T-helper 1 cell treated with Interleukin-12 subunit alpha and Interleukin-12 subunit beta and Interleukin-4 antibody, amounts not matched to agents 30 ng/mL and 1 ng/mL, for 36 hours (primary cell): ENCODE data around the gene OR1K1. TPM values are rescaled to one million over a fixed set of nuclear protein-coding genes. Genes with fewer than 3 reads are reported as not detected.
"Not testable (repeated sequence)": the region's sequence is repeated elsewhere in the genome, so short reads cannot be mapped to it uniquely, and the experiment has no call there.

Source experiments
- intact Hi-C: fragments of 100-400 bp; cut with micrococcal nuclease; formaldehyde crosslinking; loops from one replicate; pipeline ENCODE4 v1.15.1; 2024
- total RNA-seq: library from RNA; stranded (reverse); gene quantifications from 2 replicates; pipeline ENCODE4 v1.2.3, GENCODE V29; 2022

Gene OR1K1, protein sequence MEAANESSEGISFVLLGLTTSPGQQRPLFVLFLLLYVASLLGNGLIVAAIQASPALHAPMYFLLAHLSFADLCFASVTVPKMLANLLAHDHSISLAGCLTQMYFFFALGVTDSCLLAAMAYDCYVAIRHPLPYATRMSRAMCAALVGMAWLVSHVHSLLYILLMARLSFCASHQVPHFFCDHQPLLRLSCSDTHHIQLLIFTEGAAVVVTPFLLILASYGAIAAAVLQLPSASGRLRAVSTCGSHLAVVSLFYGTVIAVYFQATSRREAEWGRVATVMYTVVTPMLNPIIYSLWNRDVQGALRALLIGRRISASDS
- not detected in 2 replicates for total RNA-seq

DNA sequence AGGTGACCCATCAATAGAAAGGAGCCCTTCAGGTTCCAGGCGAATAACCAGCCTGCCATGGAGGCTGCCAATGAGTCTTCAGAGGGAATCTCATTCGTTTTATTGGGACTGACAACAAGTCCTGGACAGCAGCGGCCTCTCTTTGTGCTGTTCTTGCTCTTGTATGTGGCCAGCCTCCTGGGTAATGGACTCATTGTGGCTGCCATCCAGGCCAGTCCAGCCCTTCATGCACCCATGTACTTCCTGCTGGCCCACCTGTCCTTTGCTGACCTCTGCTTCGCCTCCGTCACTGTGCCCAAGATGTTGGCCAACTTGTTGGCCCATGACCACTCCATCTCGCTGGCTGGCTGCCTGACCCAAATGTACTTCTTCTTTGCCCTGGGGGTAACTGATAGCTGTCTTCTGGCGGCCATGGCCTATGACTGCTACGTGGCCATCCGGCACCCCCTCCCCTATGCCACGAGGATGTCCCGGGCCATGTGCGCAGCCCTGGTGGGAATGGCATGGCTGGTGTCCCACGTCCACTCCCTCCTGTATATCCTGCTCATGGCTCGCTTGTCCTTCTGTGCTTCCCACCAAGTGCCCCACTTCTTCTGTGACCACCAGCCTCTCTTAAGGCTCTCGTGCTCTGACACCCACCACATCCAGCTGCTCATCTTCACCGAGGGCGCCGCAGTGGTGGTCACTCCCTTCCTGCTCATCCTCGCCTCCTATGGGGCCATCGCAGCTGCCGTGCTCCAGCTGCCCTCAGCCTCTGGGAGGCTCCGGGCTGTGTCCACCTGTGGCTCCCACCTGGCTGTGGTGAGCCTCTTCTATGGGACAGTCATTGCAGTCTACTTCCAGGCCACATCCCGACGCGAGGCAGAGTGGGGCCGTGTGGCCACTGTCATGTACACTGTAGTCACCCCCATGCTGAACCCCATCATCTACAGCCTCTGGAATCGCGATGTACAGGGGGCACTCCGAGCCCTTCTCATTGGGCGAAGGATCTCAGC lies at the start of gene OR1K1:
Gene OR1K1, plus strand, starts transcription at position 58 of the 995 bp plus-strand sequence. Its CDS starts 0 bp downstream, at position 58.
- intact Hi-C loops: no loop called here

DNA sequence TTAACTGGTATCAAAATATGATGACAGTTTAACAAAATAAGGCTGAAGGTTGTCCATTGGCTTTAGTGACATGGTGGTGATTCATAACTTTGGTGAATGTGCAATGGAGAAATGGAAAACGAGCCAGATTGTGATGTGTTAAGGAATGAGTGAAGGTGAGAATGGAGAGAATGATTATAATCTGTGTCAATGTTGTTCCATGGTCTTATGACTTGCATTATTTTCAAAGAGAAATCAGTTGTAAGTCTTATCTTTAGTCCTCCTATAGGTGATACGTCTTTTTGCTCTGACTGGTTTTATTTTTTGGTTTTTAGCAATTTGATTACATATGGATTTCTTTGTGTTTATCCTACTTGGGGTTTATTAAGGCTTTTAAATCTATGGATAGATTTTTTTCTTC lies 45.1 kb upstream of the OR1K1 start:
- intact Hi-C loops: no loop called here

DNA sequence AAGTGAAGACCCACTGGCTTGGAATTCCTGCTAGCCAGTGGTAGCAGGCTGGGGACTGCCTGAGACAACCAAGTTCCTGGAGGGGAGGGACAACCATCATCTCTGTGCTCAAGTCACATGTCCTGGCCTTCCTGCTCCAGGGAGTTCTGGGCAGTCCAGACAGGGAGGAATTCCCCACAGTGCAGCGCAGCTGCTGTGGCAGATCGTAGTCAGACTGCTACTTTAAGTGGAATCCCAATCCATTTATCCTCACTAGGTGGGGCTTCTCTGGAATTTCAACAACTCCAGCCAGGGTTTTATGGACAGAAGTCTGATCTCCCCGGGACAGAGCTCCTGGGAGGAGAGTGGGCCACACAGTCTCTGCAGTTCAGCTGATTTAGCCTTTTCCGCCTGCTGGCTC lies 32.1 kb upstream of the OR1K1 start:
- intact Hi-C loops: no loop called here

DNA sequence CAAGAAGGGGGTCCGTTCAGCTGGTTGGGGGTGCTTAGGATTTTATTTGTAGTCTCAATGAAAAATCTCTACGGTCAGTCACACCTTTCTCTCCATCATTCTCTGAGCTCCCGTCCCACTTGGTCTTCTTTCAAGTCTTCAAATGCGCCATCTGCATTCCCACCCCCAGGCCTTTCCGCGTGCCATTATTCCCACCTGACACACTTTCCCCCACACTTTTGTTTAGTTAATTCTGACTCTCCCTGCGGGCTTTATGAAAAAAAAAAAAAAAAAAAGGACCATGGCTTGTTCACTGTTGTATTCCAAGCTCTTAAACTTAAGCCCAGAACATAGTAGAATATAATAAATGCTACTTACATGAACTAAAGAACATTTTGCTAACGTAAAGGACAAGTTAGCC lies 22.9 kb upstream of the OR1K1 start:
- intact Hi-C loops: no loop called here

DNA sequence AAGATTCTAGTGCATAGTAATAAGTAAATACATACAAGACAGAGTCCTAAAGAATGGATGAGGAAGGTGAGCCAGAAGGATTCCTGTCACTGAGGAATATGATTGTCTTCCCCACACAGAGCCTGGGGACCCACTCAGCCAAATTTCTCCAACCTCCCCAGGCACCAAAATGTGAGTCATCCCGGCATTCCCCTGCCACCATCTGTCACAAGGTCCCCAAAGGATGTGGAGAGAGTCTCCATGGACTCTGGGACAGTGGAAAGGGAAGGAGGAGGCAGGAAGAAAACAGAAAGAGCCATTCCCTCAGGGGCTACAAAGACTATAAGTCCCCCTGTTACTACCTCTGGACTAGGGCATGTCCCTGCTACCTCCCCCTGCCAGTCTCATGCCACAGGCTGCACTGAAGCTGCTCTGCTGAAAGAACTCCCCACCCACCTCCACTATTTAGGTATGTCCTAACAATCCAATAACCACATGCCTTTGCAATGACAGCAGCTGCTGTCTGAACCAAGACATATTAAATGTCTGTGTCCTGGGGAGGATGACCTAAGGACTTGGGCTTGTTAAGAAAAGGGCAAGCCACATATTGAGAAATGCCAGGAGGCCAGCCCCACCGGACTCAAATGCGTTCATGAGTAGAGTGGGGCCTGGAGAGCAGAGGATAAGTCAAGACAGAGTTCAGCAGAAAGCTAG lies 21.8 kb upstream of the OR1K1 start:
- intact Hi-C loops: no loop called here

DNA sequence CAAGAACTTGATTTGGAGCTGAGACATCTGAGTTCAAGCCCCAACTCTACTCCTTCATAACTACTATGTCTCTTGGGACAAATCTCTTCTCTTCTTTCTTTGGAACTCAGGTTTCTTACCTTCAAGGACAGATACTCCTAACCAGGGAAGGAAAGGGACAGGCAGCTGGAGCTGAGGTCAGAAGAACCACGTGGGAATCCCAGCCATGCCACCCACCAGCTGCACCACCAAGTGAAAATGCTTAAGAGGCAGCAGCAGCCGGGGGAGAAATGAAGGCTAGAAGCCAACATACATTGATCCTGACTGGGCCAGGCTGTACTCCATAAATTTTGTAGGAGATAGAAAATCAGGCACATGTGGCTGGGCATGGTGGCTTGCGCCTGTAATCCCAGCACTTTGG lies 20.7 kb upstream of the OR1K1 start:
- intact Hi-C loops: no loop called here

DNA sequence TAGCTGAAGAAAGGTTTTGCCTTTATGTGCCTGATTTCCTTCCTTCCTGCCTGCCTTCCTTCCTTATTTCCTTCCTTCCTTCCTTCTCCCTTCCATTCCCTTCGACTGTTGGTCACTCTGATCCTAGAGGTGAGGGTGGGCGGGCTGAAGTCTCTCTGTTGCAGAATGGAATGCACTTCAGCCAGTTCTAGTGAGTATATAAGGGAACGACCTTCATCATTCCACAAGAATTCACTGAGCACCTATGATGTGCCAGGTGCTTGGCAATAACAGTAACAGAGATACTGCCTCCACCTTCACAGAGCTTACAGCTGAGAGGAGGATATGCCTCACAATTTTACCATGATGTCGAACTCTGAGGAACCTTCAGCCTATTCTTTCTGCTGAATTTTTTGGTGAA lies 19.9 kb upstream of the OR1K1 start:
- intact Hi-C loops: no loop called here

DNA sequence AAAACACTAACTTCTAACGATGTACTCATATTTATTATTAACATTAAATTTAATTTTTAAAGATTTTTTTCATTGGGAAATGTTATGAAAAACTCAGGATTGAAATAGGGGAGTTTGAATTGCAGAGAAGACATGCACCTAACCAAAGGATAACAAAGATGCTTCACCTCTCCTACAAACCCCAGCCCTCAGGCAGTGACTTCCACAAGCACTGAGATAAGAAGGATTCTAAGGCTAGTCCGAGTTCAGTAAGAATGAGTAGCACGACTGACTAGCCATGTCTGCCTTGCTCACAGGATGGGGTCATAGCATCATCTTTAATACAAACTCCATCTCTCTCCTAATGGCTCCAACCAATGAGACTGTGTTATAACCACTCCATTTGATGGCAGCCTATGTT lies 18.3 kb upstream of the OR1K1 start:
- intact Hi-C loops: no loop called here

DNA sequence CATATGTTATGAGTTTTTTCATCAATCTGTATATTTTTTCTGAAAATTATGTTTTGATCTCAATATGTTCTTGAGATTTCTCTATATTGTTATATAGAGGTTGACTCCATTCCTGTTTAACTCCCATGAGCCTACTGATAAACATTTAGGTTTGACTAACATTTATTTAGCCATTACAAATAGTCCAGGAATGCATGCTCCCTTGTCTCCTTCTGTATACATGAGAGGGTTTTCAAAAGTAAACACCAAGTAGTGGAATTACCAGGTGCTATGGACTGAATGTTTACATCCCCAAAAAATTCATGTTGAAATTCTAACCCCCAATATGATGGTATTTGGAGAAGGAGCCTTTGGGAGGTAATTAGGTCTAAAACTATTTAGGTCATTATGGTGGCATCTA lies 14.7 kb upstream of the OR1K1 start:
- intact Hi-C loops: no loop called here

DNA sequence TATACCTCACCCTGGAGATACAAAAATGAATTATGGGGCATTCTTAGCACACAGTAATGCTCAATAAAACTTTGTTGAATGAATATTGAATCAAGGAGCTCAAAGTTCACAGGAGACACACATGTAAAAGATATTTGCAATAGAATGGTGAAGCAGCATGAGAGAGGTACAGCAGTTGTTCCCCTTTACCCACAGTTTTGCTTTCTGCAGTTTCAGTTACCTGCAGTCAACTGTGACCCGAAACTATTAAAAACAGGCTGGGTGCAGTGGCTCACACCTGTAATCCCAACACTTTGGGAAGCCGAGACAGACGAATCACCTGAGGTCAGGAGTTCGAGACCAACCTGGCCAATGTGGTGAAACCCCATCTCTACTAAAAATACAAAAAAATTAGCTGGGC lies 13.6 kb upstream of the OR1K1 start:
- intact Hi-C loops: no loop called here

DNA sequence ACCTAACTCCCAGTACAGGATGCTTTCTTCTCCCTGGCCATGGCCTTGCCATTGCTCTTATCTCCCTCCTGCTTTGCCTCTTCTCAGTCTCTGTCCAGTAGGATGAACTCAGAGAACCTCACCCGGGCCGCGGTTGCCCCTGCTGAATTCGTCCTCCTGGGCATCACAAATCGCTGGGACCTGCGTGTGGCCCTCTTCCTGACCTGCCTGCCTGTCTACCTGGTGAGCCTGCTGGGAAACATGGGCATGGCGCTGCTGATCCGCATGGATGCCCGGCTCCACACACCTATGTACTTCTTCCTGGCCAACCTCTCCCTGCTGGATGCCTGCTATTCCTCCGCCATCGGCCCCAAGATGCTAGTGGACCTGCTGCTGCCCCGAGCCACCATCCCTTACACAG lies 11.1 kb upstream of the OR1K1 start, which contains the start of gene OR5C1:
Gene OR5C1, plus strand, starts transcription at position 103 of the 400 bp plus-strand sequence. Its CDS starts 0 bp downstream, at position 103.
- intact Hi-C loops: no loop called here

DNA sequence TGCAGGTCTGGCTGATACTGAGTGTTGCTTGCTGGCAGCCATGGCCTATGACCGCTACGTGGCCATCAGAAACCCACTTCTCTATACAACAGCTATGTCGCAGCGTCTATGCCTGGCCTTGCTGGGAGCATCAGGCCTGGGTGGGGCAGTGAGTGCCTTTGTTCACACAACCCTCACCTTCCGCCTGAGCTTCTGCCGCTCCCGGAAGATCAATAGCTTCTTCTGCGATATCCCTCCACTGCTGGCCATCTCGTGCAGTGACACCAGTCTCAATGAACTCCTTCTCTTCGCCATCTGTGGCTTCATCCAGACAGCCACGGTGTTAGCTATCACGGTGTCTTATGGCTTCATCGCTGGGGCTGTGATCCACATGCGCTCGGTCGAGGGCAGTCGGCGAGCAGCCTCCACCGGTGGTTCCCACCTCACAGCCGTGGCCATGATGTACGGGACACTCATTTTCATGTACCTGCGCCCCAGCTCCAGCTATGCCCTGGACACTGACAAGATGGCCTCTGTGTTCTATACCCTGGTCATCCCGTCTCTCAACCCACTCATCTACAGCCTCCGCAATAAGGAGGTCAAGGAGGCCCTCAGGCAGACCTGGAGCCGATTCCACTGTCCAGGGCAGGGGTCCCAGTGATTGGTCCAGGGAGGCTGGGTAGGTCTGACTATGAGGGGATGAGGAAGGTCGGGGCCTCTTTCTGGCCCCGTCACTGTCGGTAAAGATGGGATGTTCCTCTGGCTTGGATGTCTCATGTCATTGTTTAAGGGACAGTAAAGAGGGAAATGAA lies 10.5 kb upstream of the OR1K1 start:
- intact Hi-C loops: no loop called here

DNA sequence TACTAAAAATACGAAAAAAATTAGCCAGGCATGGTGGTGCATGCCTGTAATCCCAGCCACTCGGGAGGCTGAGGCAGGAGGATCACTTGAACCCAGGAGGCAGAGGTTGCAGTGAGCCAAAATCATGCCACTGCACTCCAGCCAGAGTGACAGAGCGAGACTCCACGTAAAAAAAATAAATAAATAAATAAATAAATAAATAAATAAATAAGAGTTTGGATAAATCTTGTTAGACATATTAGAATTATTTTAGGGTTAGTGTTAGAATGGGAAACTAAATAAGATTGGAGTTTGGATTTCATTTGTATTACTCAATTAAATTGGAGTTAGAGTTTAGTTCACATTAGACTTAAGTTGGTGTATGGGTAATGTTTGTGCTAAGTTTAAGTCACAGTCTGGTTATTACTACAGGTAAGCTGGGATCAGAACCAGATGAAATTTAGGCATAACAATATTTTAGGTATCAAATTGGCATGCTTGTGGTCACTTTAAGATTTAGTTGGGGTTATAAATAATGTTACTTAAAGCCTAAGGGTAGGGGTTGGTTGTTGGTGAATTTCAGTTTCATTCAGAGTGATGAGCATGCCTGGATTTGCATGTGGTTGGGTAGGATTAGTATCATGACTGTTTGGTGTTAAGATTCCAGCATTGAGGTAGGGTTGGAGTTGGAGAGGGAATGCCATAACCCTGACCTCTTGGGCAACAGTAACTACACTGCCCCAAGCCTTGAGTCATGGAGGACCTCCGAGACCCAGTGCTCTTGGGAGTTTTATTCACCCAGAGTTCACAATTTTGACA lies 7.9 kb upstream of the OR1K1 start:
- intact Hi-C loops: no loop called here

DNA sequence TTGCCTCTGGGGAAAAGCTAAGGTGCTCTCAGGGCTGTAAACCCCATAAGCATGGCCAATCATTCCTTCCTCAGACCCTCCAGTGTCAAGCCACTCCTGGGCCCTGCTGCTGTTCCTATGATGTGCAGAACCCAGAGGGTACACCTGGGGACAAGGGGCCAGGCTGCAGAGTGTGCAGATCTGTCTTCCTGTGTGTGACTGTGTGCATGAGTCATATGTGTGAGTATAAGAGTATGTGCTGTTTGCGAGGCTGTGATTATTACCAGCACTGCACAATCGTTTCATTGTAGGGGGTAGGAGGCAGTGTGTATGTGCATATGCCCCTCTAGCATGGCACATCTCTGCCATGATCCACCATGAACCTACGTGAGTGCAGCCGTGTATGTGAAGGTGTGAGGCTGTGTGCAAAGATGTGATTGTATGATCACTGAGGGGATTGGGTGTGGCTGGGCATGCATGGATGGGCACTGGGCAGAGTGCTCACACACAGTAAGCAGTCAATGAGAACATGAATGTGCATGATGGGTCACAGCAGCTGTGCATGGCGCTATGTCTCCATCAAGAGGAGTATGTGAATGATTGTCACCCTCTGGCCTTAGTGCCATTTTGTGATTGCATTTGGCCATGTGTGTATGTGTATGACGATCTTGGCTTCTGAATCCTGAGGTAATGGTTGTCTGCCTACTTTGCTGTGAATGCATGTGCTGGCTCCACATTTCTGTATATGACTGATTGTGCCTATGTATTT lies 2.4 kb upstream of the OR1K1 start:
- intact Hi-C loops: no loop called here

DNA sequence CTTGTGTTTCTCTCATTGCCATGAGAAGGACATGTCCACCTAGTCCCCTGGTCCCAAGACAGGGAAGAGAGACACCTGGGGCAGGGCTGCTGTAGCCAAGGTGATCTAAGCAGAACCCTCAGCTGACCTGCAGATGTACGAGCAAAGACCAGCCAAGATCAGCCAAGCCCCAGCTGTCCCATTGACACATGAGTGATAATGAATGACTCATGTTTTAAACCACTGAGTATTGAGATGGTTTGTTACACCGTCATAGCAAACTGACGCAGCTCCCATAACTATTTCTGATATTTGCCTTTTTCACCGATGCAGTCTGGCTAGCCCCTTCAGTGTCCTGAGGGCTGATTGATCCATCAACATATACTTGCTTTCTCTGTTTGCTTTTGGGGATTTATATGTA lies 6.7 kb downstream of the OR1K1 start:
- intact Hi-C loops: no loop called here

DNA sequence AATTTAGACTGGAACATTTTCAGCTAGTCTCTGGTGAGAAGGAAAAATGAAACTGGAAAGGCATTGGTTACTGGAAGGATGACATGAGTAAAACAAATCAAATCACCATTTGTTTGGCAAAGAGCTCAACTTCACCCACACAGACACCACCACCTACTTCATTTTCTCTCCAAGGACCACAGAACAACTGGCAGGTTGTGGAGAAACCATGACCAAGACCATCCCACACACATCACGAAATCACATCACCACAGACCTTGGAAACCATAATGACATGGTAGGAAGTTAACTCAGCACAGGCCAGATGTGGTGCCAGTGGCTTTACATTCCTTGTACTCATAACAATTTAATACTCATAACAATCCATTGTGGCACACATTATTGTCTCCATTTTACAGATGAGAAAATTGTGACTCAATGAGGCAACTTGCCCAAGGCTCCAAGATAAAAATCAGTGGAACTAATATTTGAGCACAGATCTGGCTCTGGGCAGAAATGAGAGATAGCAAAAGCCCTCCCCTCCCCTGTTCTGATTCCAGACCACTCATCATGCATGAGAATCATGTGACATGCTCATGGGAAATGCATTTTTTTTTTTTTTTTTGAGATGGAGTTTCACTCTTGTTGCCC lies 7.5 kb downstream of the OR1K1 start:
- intact Hi-C loops: no loop called here

DNA sequence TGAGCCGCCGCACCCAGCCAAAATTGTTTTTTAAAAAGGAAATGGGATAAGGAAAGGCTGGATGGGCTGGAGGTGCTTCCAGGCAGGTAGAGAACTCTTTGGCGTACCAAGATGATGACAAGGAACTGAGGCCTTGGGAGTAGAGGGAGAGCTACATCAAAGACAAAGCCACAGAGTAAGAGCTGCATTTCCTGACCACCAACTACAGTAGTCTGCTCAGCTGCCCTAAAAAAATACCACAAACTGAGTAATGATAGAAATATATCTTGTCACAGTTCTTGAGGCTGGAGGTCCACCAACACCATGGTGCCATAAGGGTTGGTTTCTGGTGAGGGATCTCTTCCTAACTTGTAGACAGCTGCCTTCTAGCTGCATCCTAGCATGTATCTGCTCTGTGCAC lies 8.2 kb downstream of the OR1K1 start:
- intact Hi-C loops: no loop called here

DNA sequence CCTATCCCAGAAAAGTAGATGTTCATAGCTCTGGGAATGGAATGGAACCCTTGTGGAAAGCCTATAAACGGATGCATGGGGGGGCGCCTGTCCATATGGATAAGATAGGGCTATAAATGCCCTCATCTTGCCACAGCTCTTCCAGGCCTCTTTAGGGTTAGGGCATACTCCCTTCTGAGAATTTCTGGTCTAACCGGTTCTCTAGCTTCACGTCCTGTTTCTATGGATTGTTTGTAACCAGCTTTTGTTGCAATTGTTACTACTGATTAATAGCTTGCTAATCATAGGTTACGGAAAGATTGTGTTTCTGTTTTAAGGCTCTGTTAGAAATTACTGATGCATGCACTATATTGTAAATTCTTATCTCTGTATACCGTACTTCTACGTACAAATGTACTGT lies 9.3 kb downstream of the OR1K1 start:
- intact Hi-C loops: not testable (repeated sequence)
